Measurements from ENCODE around the gene RGS7. TPM values are rescaled to one million over a fixed set of nuclear protein-coding genes. Genes with fewer than 3 reads are reported as not detected.

Gene RGS7
- total RNA-seq, 4 donors from 2014 or later = not detected

DNA sequence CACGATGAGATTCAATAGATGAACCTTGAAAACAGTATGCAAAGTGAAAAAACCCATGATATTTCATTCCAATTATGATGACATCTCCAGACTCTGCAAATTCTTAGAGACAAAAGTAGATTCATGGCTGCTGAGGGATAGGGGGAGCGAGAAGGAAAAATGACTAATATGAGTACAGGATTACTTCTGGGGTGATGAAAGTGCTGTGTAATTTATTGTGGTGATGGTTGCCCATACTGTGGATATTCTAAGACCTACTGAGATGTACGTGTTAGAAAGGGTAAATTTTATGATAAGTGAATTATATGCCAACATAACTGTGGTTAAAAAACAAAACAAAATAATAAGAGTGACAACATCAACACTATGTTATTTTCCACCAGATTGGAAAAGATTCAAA is 18.9 kb upstream of the RGS7 start:
- H3K9me3 ChIP-seq = no peaks in the 10 kb centered on the region
- H3K27me3 ChIP-seq = no peaks in the 10 kb centered on the region
- DNase-seq (no peak), ATAC-seq (no peak)
- in situ Hi-C loops (cut with MboI; ENCODE audit: low sequenced_read_pairs in 4 of 4) (no loop called here), intact Hi-C loops (cut with DNase I; ENCODE audit: low total_unique reads) (no loop called here)
- H3K27ac ChIP-seq = no peak overlapping the region
- H3K4me1 ChIP-seq = no peaks in the 10 kb centered on the region
- H3K36me3 ChIP-seq = no peaks in the 10 kb centered on the region
- TF ChIP-seq, protein P1, sequence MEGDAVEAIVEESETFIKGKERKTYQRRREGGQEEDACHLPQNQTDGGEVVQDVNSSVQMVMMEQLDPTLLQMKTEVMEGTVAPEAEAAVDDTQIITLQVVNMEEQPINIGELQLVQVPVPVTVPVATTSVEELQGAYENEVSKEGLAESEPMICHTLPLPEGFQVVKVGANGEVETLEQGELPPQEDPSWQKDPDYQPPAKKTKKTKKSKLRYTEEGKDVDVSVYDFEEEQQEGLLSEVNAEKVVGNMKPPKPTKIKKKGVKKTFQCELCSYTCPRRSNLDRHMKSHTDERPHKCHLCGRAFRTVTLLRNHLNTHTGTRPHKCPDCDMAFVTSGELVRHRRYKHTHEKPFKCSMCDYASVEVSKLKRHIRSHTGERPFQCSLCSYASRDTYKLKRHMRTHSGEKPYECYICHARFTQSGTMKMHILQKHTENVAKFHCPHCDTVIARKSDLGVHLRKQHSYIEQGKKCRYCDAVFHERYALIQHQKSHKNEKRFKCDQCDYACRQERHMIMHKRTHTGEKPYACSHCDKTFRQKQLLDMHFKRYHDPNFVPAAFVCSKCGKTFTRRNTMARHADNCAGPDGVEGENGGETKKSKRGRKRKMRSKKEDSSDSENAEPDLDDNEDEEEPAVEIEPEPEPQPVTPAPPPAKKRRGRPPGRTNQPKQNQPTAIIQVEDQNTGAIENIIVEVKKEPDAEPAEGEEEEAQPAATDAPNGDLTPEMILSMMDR (IDR thresholded peaks at IDR 0.05 in 4 of 5, conservative IDR thresholded peaks at IDR 0.05 in 1 of 5) = no peak
- TF ChIP-seq POLR2A (IDR thresholded peaks at IDR 0.05) = no peak
- no peak overlapping the region for H3K4me3 ChIP-seq

DNA sequence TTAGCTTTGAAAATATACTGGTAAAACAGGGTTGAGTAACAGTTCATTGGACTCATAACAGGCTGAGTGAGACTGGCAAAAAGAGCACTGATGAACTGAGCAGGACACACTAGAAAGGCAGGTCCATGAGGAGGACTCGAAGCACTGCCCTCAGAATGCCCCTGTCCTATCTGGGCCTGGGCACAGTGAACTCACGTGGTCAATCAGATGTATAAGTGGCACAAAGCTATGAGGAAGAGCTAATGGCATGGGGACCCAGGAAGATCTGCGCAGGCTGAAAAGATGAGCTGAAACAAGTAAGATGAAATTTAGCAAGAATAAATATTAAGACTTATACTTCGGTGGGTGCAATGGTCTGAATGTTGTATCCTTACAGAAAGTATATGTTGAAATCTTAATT is 9.2 kb upstream of the RGS7 start:
- H3K36me3 ChIP-seq = no peaks in the 10 kb centered on the region
- ATAC-seq (no peak), DNase-seq (no peak)
- H3K27ac ChIP-seq = no peak overlapping the region
- H3K4me1 ChIP-seq = no peaks in the 10 kb centered on the region
- no peaks in the 10 kb centered on the region for H3K27me3 ChIP-seq
- no peak for TF ChIP-seq POLR2A (IDR thresholded peaks at IDR 0.05)
- TF ChIP-seq, protein P1 (IDR thresholded peaks at IDR 0.05 in 4 of 5, conservative IDR thresholded peaks at IDR 0.05 in 1 of 5) = no peak
- no peaks in the 10 kb centered on the region for H3K9me3 ChIP-seq
- H3K4me3 ChIP-seq = no peak overlapping the region
- intact Hi-C loops (cut with DNase I; ENCODE audit: low total_unique reads) (no loop called here), in situ Hi-C loops (cut with MboI; ENCODE audit: low sequenced_read_pairs in 4 of 4) (no loop called here)

DNA sequence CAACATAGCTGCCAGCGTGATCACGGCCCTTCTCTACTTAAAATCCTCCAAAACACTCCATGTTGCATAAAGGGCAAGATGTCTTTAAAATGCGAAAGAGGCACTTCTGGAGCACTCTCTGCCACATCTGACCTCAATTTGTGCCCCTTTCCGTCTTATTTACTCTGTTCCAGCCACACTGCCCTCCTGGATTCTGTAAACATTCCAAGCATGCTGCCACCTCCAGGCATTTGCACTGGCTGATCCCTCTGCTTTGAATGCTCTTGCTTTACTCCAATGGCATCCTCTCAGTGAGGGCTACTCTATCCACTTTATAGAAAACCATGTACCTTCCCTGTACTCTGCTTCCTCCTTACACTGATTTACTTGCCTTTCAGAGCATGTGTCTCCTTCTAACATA is 5.3 kb upstream of the RGS7 start:
- no peak for ATAC-seq
- Histone ChIP-seq H3K4me3 (no peak overlapping the region), H3K9me3 (no peaks in the 10 kb centered on the region), H3K27ac (no peak overlapping the region), H3K4me1 (no peaks in the 10 kb centered on the region), H3K36me3 (no peaks in the 10 kb centered on the region), H3K27me3 (peaks cover 4 to 18% (median 8%) of the 10 kb centered on the region in 3 donors)
- in situ Hi-C loops (cut with MboI; ENCODE audit: low sequenced_read_pairs in 4 of 4) = no loop called here
- TF ChIP-seq, protein P1 (IDR thresholded peaks at IDR 0.05 in 4 of 5, conservative IDR thresholded peaks at IDR 0.05 in 1 of 5) = no peak
- TF ChIP-seq POLR2A (IDR thresholded peaks at IDR 0.05) = no peak
- DNase-seq = no peak
- intact Hi-C loops (cut with DNase I; ENCODE audit: low total_unique reads) = no loop called here

DNA sequence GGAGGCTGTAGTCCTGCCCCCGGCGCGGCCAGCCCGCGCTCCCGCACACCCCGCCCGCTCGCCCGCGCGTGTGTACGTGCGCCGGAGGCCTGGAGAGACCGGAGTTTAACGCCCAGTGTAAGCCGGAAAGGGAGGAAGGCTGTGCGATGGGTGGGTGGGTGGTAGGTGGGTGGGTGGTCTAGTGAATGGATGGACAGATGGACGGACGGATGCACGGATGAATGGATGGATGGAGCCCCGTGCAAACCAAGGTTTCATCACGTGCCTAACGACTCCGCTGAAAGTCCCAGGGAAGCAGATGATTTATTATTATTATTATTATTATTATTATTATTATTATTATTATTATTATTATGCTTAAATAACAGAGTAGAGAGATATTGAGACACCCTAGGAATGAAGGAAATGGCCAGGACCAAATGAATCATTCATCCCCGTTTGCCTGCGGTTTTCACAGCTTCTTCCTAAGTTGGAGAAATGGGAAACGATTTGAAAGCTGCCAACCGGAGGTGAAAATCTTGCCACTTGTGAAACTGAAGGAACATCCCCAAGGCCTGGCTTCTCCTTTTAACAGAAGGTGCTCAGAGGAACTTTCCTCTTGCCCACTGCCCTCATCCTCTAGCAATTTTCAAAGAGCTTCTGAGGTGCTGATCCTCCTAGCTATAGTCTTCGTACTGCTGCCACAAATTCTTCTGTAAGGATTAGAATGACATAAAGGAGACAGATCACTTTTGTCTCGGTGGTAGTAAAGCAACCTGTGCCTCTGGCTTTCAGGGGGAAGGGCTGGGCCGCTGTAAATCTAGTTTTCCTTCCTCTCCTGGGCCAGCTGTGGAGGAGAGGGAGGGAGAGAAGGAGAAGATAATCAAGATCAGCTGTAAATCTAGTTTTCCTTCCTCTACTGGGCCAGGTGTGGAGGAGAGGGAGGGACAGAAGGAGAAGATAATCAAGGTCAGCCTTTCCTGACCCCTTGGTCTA is 648 bp upstream of the RGS7 start:
- in situ Hi-C loops (cut with MboI; ENCODE audit: low sequenced_read_pairs in 4 of 4) = no loop called here
- H3K27me3 ChIP-seq = peaks cover 4 to 29% (median 28%) of the 10 kb centered on the region in 3 donors
- DNase-seq (no peak), ATAC-seq (no peak)
- H3K4me1 ChIP-seq = no peaks in the 10 kb centered on the region
- H3K4me3 ChIP-seq = peak overlapping the region; percentile 35 to 43 (median 40)
- H3K27ac ChIP-seq = no peak overlapping the region
- intact Hi-C loops (cut with DNase I; ENCODE audit: low total_unique reads) = no loop called here
- H3K9me3 ChIP-seq = no peaks in the 10 kb centered on the region
- no peaks in the 10 kb centered on the region for H3K36me3 ChIP-seq
- TF ChIP-seq, protein P1 (IDR thresholded peaks at IDR 0.05 in 4 of 5, conservative IDR thresholded peaks at IDR 0.05 in 1 of 5) = no peak
- TF ChIP-seq POLR2A (IDR thresholded peaks at IDR 0.05) = no peak
